Stimulated activated CD8-positive, alpha-beta memory T cell treated with anti-CD3 and anti-CD28 coated beads, Interleukin-7, amount 100 ng/mL, for 4 hours (primary cell): ENCODE results near the gene TCF20.

ENCODE experiments used
- DNase-seq, 2 donors: peaks; one replicate each; pipeline ENCODE4 v3.0.0-alpha.2; 2020; ENCODE audit warnings: low read depth in 2 of 2

Gene TCF20

DNA sequence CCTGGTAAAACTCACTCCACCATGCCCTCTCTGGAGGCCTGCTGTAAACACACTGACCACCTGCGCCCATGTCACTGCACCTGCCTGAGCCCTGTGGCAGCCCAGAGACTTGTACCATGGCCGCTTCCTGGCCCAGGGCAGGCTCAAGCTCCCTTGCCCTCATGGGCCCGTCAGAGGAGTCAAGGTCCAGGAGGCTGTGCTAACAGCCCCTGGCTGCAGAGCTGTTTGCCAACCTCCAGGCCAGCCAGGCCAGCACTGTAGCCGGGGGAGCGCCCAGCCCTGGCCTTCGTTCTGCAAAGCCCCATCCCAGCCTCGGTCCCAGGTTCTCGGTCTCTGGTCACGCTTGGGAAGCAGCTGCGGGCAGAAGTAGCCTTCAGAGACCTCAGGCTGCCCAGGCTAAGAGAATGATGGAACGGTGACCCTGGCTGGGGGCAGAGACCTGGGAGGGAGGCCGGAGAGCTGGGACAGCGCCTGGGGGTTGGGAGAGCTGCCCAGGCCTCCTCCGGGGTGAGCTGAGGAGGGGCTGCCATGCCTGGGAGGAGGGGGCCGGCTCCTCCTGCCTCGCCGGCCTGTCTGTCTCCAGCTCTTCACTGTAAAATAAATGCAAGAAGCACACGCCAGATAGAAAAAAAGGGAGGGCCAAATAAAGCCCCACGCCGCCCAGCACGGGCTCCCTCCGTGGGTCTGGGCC, 11.9 kb upstream of the TCF20 start:
- no peak for DNase-seq

DNA sequence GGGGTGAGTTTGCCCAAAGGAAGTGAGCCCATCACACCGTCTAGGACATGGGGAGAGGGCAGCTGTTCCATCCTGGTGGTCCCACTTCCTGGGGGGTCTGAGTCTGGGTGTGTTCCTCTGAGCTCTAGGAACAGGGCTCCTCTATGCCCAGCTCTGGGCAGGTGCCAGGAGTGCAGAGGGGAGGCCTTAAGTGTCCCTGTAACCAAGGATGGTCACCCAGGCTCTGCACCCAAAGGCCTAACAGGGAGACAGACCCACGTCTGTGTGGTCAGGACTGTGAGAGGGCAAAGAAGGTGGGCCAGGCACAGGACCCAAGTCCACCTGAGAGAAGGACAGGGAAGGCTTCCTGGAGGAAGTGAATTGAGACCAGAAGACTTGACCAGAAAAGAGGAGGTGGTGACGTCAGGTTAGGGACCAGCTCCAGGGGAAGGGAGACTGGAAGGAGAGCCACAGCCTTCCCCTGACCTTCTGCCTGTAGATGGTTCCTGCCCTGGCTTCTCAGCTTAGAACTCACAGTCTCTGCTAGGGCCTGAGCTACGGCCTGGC, 11.3 kb upstream of the TCF20 start:
- DNase-seq, result no peak

DNA sequence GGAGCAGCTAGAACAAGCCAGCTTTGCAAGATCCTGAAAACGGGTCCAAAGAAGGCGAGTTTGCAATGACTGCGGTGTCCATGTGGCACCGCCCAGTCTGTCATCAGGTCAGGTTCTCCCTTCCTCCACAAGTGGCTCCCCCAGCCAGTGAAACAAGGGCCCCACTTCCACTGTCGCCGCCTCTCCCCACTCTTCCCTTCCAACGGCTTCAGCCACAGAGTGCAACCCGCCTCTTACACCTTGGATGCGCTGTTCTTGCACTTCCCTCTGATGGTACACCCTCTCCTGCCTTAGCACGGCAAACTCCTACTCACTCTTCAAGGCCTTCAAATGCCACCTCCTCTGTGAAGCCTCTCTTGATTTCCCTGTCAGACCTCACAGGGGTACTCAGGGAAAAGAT, 10.8 kb upstream of the TCF20 start:
- DNase-seq, result no peak

DNA sequence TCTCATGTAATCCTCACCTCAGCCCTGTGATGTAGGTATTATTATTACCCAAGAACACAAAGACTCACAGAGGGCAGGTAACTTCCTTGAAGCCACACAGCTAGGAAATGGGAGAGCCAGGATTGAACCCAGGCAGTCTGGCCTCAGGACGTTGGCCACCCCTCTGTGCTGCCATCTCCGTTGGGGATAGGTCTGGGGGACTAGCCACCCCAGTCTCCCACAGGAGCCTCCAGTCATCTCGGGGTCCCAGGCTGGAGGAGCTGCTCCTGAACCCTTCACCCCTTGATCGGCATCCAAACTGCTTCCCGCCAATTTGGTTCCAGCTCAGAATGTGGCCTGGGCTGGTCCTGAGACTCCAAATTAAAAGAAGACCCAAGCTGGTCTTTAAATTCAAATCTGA, 10.4 kb upstream of the TCF20 start:
- DNase-seq, result no peak

DNA sequence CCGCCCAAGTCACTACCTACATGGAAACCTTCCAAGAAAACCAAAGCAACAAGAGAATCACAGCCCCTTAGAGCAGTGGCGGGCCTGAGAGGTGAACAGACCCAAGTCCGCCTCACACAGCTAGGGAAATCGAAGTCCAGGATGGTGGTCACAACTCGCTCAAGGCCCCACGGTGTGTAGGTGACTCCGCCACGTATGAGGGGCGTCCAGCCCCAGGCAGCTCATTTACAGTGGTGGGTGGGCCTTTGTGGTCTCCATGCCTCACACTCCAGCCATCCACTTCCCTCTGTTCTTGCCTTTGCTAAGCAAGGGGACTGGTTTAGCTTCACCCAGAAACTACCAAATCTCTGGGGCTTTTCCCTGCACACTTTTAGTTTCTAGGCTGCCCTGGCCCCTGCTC, 9.7 kb upstream of the TCF20 start:
- DNase-seq, result no peak

DNA sequence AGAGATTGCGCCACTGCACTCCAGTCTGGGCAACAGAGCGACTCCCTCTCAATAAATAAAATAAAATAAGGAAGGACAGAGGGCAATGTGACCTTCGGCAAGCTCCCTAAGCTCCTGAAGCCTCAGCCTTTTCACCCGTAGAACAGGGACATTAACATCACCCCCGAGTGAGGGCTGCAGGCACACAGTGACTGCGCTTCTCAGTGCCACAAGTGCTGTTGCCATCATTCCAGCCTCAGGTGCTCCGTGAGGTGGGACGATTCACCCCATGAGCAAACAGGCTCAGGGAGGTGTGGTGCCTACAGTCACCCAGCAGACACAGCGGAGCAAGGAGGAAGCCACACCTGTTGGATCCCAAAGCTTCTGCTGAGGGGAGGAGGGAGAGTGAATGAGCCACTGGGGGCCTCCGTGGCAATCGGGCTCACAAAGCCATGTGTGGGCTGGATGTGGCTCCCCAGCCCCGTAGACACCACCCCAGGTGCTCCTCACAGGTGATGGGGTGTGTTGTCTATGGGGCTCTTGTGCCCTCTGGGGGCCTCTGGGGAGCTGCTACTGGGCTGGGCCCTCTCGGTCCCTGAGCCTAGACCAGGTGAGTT, 9.1 kb upstream of the TCF20 start:
- no peak for DNase-seq

DNA sequence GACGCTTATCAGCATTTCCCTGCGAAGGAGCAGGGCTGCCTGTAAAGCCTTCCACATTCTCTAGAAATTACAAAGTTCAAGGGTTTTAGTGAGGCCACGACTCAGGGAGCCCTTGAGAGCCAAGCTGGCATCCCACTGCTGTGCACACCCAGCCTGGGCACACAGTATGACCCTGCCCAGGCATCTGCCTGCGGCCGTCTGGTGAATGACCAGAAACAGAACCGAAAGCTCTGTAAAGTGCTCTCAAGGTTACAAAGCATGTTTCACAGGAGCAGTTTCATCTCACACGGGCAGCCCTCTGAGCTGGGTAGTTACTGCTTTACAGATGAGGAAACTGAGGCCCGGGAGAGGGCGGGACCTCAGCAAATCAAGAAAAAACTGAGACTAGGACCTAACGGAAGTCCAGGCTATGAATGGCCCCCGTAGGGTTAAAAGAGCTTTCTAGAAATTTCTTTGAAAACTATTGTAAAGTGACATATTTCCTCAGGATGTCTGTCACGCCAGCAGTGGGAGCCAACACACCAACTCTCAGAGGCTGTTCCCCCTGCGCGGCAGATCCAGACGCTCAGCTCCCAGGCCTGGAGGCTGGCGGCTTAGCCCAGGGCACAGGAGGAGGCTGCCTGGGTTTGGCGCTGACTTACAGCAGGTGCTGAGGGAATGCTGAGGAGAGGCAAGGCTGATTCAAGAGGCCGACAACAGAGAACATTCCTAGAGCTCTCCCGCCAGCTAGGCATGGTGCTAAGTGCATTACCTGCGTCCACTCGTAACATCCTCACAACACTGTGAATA, 7.7 kb upstream of the TCF20 start:
- no peak for DNase-seq

DNA sequence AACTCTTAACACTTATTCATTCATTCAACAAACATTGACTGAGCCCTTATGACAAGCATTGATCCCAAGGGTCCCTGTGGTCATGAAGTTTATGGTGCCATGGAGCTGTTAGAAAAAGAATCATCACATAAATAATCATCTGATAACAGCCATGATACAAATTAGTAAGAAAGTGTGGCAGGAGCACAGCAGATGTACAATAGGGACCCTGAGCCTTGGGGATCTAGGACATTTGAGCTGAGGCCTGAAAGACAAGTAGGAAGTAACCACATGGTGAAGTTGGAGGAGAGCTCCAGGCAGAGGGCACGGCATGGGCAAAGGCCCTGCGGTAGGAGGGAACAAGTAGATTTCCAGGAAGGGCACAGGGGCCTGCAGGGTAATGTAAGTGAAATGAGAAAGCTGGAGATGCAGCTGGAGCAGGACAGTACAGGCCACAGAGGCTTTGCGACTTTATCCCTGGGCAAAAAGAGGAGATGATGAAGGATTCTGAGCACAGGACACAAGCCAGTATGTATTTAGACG, 6.8 kb upstream of the TCF20 start:
- no peak for DNase-seq

DNA sequence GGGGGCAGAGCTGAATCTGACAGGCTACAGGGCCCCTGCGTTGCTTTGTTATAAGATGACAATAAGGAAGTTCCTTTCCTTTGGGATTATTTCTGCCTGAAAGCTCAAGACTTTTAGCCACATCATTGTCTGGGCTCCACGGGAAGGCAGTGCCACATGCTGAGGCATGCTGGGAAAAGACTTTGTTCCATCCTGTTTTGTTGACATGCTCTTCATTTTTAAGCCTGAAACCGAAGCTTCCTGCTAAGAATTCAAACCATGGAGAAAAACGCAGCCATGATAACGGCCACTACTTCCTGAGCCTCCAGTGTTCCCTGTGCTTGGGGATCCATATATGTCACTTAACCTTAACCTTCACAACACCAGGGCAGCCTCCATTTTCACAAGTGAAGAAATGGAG, 5.5 kb upstream of the TCF20 start:
- DNase-seq, result no peak

DNA sequence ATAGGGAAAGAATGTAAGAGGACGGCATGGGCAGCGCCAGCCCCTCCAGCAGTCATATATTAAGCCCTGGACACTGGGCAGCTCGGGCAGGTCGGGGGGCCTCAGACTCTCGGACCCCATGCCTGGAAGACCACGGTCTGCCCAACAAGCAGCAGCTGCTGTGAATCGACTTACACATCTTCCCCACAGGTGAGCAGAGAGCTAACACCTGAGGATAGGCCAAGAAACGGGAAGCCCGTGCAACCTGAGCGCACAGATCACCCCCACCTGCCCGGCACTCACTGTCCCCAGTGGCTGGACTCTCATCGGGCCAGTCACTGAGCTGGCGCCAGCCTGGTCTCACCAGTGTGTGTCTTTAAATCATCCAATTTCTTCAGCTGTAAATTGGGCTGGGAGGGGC, 4.7 kb upstream of the TCF20 start:
- DNase-seq, result no peak

DNA sequence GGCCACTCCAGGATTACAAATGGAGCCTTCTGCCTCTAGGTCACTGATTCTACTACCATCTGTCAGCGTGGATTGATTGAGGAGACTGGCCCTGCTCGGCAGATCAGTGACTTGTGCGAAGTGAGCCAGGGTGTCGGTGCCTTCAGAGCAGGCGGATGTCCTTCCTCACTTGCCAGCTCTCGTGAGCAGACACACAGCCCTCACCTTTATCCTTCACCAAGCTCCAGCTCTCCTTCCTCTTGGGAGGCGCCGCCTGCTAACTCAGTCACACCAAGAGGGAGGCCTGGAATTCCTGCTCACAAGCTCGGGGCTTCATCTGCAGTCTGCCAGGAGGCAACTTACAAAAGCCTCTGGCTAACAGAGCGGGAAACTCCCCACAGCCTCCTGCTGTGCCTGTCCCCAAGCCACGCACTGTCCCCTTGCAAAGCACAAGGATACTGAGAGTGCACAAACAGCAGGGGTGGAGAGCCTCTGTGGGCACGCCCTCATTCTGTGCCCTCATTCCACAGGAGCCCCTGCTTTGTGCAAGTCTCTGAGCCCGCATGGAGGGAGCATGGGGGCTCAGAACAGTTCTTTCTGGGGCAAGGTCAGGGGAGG, 3.5 kb upstream of the TCF20 start:
- no peak for DNase-seq

DNA sequence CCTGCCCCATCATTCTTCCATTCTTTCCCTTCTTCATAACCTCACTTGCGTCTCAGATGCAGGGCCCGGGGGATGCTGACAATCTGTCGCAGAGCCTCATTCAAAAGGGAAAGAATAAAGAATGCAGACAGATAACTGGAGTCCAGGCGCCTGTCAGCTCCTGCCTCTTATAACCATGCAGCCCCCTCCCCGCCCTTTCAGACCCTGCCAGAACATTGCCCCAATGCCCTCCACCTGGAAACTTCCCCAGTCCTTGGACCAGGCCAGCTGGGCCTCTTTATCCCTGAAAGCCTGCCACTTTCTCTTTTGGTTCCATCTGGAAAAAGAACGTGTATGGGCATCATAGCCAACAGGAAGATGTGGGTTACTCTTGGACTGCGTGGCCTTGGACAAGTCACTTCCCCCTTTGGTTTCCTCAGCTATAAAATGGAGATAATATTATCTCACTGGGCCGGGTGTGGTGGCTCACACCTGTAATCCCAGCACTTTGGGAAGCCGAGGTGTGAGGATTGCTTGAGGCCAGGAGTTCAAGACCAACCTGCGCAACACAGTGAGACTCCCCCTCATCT, 2.1 kb upstream of the TCF20 start:
- DNase-seq, result no peak

DNA sequence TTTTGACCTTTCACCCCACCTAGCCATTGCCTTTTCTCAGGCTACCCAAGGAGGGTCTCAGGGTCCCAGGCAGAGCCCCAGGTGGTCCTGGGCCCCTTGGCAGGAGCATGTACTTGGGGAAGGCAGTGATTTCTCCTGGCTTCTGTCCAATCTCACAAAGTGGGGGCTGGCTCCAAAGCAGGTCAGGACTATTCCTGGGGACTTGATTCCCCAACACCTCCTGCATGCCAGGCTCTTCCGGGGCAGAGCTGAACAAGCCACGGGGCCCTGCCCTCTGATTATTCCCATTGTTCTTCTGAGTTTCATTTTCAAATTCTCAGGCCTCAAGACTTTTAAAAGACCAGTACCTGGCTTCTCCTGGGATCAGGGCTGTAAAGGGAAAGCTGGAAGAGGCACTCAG, 1.5 kb upstream of the TCF20 start:
- DNase-seq, result no peak

DNA sequence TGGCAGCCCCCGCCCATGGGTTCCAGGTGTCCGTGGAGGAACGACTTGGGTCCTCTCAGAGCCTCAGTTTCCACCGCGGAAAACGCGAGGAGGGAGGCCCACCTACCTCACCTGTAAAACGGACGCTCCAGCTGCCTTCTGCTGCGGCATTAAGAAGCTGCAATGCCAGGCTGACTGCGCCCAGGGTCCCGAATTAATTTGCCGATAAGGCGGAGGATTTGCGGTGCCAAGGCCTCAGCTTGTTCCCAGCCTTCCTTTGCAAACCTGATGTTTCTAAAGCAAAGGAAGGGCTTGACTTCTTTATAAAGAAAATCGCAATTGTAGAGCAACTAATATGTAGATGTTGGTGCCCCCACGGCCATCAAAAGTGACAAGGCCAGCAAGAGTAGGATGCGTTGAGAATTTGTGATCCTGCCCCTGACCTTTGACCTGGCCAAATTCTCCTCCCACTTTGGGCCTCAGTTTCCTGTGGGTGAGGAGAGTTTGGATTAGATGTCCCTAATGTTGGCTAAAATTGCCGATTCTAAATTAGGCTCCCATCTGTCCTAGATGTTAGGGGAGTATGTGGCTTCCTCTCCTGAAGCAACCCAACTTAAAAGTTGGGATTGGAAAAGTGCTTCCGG, 849 bp upstream of the TCF20 start:
- DNase-seq, result no peak

DNA sequence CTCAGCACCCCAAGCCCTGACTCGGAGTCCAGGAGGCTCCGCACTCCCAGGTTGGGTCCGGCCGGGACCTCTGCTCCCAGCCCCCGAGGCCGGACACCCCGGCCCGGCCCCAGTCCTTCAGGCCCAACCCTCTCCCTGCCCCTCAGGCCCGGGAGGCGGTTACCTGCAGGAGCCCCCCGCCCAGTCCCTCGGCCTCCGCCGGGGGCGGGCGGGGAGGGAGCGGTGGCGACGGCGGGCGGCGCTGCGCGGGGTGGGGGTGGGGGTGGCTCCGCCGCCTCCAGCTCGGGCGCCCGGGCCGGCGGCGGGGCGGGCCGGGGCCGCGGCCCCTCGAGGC, 310 bp downstream of the TCF20 start:
- peak in 1 of 2 donors; percentile 34 for DNase-seq

DNA sequence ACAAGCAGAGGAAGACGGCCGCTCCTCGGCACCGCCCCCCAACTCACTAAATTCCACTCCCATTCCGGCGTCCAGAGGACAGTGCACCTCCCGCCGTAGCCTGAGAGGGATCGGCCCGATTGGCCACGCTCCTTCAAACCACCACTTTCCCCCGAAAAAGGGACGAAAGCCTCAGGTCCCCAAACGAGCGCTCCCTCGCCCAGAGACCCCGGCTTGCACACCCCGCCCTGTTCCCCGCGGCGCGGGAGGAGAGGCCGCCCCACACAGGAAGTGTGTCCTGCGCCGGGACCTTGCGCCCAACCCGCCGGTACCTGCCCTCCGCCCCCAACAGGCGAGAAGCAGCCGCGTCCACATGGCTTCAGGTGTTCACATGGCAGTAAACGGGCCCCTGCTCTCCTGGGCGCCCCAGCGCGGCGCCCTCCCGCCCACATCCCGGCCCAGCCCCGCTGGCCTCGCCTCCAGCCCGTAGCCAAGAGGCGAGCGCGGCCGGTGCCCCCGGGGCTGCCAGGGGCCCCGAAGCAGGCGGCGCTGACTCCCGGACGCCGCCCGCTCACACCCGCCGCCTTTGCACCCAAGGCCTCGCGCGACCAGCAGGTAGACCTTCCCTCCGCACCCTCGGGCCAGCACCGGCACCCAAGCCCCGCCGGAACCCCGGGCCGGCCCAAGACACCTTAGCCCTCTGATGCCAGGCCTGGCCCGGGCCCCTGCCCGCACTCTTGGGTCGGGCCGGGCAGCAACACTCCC, 849 bp downstream of the TCF20 start:
- peak; percentile 34 to 64 for DNase-seq

DNA sequence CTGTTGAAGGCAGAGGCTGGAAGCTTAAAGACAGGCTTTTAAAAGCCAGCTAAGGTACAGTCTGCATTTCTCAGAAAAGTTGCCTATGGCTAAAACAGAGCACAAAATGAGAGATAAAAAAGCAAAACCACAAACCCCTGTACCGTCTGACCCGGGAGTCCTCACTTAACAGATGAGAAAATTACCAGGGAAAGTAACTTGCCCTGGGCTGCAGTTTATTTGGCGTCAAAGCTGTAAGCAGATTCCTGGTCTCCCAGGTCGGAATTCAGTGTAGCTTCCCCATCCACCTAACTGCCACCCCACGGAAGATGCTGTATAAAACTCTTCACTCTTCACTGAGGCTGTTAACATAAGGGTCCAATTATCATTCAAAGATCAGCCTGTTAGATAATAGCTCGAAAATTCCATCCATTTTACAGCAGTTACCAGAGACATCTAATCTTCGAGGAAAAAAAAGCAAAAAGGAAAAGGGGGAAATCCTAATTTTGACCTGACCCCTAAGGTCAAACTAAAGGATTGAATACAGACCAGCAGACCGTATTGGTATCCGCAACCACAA, 1.5 kb downstream of the TCF20 start:
- no peak for DNase-seq

DNA sequence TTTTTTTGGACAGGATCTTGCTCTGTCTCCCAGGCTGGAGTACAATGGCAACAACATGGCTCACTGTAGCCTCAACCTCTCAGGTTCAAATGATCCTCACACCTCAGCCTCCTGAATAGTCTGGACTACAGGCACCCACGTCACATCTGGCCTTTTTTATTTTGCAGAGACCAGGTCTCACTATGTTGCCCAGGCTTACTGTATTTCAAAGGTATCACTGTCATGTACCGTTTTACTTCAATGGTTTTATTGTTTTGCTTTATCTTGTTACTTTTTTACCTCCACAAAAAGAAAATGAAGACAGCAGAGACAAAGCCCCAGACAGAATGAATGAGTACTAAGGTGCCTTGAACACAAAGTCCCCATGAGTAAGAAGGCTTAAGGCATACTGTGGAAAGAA, 5.1 kb downstream of the TCF20 start:
- DNase-seq, result no peak

DNA sequence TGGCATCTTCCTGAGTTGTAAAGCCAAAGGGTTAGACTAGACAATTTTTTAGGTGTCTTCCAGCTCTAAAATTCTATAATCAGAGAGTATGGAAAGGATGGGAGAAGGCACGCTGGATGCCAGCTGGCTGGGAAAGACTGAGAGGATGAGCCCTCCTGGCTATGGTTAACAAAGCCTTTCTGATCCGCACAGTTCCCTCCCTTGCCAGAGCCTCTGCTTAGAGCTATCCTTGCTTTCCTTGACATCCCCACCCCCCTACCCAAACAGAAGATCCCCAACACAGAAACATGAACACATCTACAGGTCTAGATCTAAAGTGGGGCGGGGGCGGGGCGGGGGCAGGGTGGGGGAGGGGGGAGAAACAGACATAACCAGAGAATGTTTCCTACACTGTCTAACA, 6.5 kb downstream of the TCF20 start:
- no peak for DNase-seq

DNA sequence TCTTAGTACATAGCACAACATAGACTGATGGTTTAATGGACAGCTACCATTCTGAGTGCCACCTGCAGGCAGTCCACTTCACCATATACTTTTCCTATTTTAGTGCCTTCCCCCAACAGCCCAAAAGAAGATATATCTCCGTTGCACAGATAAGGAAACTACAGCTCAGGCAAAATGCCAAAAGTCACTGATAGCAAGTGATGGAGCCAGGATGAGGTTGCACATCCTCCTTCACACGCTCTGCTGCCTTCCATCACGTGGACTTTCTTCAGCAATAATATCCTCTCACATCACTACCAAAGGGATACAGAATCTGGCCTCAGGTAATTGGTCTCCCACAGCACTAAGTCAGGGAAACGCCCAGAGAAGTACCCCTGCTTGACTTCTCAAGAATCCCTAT, 7.5 kb downstream of the TCF20 start:
- DNase-seq, result no peak

DNA sequence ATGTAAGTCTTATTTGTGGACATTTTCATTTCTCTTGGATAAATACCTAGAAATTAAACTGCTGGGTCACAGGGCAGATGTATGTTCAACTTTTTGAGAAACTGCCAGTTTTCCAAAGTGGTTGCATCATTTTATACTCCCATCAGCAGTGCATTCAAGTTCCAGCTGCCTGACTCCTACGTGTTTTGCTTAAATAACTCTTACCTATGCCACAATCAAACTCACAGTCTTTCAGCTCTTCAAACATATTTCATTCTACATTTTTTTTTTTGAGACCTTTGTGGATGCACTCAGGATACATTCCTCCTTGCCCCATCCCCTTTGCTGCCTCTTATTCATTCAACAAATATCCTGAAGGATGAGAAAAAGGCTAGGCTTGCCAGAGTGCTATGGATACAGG, 9.2 kb downstream of the TCF20 start:
- DNase-seq, result no peak
